ENCODE measurements around the gene ITGA5.

Gene ITGA5

DNA sequence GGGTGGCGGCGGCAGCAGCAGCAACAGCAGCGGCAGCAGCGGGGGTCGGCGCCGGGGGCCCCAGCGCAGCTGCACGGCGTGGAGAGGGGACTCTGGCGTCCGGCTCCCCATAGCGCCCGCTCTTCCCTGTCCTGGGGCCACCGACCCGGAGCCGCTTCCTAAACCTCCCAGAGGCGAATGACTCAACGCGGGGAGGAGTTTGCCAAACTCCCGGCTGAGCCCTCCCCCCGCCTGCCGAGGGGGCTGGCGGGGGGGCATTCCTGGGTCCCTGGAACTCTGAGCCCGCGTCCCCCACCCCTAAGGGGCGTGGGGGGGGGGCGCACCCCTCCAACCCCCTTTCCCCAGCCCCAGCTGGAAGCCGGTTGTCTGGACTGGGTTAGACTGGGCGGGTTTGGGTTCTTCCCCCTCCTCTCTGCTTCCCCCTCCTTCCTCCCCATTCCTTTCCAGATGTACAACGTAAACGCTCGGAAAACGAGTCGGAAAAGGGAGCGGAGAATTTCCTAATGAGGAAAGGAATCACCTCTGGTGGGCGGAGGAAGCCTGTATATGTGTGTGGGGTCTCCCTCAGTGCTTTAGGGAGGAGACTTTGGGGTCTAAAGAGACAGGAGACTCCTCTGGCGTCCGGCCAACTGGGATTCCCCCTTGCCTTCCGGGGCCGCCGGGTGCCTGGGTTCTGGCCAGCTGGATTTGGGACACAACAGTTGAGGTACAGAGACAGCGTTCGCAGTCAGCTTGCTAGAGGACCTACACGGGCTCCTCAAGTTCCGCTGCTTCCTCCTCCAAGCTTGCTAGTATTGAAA, at the start of gene ITGA5:
Gene ITGA5, minus strand, starts transcription at position 179 of the 800 bp plus-strand sequence. Its CDS starts 68 bp downstream, at position 111.
- peak; percentile 27 to 37 for DNase-seq

DNA sequence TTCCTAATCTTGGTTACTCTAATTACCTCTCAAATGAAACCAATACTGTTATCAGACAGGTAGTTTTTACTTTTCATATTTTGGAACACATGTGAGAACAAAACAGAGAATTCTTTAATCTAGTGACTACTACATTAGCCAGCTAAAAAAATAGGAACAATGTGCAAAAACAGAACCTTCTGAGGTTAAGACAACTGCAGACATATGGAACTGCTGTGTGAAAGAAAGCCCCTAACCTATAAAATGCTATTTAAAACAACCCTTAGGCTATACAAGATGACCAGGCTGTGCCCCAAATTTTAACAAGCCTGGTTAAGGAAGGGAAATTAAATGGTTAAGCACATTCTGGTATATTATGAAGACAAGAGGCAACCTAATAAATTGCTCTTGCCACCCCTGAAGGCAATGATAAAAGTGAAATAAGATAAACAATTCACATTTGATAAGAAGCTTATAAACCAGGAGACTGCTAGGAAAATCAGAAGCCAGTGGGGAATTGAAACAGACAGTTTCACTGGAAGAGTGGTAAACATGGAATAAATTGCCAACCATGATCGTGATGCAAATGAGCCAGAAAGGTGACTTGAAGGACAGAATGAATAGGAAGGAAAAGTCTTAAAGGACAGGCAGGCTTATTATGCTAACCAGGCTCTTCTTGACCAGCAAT, 46.9 kb upstream of the ITGA5 start:
- no peak for DNase-seq

GRCh38 chr12:54463484-54463883, 44.4 kb upstream of the ITGA5 start:
- DNase-seq: no peak

GRCh38 chr12:54463034-54463433, 44.0 kb upstream of the ITGA5 start:
- no peak for DNase-seq

DNA sequence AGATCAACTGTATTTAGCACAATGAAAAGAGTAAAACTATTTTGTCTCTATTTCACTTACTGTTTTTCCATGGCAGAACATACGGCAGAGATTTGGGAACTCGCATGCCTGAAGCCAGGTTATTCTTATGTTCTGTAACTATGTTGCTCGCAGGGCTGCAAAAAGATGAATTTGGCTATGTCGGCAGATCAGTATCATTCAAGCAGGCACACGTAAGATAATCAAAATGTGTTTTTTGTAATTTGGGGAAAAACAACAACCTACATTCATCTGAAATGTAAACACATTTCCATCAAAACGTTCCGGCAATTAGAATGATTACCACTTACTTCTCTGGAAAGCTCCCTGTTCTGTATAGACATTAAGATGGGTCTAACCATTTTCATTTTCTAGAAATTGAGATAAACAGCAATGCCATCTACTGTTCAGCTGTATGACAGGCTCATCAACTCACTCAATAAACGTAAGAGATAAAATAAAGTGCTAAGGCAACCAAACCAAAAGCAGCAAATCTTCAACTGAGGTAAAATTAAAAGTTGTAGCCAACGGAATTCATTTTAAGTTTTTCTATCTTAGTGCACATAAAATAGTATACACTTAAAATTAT, 41.4 kb upstream of the ITGA5 start:
- DNase-seq: no peak

DNA sequence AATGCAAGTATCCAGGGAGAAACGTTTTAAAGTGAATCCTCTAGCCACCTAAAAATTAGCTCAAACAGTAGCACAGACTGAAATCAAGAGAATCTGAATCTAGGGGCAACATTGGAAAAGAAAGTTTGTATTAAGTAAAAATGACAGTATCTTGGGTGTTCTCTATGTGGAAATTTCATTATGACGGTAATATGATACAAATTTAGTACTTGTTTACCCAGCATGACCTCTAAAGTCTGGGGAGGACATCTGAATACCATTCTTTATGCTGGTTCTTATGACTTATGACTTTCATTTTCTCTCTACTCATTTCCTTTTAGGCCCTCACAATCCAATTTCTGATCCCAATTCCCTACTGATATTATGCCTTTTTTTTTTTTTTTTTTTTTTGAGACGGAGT, 40.3 kb upstream of the ITGA5 start:
- DNase-seq: no peak

DNA sequence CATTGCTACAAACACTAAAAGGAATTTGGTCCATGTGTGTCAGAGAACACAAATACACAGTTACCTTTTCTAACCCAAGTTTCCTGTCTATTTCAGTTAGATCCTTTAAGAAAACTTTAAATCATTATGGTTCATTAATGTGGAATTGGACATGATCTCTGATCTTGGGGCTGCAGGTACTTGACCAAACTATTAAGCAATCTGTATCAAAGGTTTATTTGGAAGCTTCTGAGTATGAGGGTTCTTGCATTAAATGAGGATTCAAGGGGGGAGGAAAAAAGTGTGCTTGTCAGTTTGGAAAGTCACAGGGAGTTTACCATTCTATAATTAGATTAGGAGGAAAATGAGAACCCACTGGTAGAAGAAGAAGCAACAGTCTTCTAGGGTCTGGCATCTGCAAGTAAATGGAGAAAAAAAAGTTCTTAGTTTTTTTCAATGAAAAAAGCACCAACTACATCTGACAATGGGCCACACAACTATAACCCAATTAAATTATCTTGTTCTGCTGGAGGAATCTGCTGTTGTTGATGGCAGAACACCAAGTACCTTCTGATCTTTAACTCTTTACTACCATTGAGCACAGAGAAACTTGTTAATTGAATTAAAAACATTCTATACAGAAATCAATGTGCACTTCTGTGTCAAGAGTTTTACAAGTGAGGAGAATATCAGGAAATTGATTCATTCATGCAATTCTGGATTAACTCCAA, 36.8 kb upstream of the ITGA5 start:
- no peak for DNase-seq

- no peak for DNase-seq
Measured at GRCh38 chr12:54452628-54453027, 33.6 kb upstream of the ITGA5 start.

DNA sequence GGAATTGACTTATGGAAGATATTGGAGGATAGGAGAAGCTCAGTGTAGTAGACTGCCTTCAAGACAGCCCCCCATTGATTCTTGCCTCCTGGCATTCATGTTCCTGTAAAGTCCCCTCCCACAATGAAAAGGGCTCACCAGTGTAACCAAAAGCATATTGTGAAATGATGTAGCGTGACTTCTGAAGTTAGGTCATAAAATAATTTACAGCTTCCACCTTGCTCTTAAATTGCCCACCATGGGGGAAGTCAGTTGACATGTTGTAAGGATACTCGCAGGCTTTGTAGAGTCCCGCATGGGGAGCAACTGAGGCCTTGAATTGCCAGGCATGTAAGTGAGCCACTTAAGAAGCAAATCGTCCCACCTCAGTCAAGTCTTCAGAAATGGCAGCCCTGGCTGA, 29.3 kb upstream of the ITGA5 start:
- DNase-seq: no peak

DNA sequence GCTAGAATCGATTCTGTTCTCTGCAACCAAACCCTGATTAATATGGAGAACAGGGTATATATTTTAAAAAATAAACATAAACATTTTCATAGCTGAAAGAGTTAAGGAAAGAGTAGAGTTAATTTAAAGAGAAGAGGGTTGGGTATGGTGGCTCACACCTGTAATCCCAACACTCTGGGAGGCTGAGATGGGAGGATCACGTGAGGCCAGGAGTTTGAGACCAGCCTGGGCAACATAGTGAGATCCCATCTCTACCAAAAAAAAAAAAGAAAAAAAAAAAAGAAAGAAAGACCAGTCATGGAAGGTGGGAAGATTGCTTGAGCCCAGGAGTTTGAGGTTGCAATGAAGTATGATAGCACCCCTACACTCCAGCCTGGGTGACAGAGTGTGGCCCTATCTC, 28.9 kb upstream of the ITGA5 start:
- DNase-seq: no peak

DNA sequence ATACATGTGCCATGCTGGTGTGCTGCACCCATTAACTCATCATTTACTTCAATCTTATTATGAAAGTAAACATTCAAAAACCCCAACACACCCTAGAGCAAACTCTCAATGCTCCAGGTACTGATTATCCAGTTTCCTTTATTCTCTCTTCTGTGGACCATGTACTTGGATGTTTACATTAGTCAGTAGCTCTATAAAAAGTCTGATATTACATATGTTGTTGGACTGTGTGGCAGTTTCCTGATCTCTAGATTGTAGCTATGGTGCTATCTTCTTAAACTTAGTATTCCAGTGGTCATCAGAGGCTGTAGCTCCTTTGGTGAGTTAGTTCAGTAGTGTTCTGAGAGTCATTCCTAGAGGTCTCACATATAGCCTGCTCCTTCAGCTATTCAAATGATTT, 25.1 kb upstream of the ITGA5 start:
- no peak for DNase-seq

GRCh38 chr12:54443446-54443845, 24.4 kb upstream of the ITGA5 start:
- no peak for DNase-seq

GRCh38 chr12:54442961-54443360, 23.9 kb upstream of the ITGA5 start:
- no peak for DNase-seq

- DNase-seq: no peak
Measured at GRCh38 chr12:54442099-54442498, 23.0 kb upstream of the ITGA5 start.

DNA sequence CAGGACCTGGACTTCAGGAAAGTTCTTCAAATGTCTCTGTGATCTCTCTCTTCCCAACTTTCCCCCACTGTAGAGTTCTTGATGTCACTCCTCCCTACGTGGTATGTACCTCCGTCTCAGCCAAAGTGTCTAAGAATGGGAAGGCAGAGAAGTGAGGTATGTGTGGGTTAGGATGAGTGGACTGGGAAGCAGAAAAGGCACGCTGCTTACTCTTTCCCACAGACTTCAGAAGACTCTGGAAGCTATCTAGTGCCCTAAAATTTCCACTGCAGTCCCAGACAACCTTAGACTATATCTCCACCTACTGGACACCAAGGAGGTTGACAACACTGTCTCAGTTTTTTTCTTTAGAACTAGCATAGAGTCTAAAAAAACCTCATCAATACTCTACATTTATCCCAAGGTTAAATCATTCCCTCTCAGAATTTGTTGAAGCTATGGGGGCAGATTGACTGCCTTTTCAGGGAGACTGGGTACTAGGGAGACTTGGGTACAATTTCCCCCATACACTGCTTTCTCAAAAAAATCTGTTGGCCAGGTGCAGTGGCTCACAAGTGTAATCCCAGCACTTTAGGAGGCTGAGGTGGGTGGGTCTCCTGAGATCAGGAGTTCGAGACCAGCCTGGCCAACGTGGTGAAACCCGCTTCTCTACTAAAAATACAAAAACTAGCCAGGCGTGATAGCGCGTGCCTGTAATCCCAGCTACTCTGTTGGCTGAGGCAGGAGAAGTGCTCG, 20.6 kb upstream of the ITGA5 start:
- DNase-seq: no peak

DNA sequence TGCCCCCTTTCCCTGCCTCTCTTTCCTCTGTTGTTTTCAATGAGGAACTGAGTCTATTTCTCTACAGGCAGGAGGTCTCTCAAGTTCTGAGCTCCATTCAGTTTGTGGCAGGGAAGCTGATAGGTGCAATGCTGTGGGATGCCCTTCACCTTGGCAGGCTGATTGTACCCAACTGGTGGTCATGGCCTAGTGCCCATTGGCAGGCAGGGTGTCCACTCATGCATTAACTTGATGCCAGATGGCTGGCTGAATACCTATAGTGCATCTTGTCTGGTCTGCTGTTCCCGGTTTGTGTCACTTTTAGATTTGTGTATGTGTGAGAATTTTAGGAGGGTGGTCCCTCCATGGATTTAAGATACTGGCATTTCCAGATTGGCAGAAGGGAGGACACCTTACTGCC, 20.0 kb upstream of the ITGA5 start:
- DNase-seq: no peak

DNA sequence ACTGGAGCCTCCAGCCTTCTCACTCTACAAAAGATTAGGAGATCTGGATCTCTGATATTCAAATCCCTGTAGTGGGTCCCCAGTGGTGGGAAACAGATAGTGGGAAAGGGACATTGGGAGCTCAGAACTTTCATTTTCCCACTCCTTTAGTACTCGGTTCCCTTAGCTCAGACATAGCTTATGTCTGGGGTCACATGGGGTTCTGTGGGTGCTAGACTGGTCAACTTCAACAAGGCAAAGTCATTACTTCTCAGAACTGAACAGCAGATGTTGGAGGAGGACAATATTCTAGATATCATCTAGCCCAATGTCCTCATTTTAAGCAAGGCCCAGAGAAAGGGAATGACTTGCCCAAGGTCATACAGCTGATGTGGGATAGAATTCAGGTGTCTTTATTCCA, 19.5 kb upstream of the ITGA5 start:
- no peak for DNase-seq

DNA sequence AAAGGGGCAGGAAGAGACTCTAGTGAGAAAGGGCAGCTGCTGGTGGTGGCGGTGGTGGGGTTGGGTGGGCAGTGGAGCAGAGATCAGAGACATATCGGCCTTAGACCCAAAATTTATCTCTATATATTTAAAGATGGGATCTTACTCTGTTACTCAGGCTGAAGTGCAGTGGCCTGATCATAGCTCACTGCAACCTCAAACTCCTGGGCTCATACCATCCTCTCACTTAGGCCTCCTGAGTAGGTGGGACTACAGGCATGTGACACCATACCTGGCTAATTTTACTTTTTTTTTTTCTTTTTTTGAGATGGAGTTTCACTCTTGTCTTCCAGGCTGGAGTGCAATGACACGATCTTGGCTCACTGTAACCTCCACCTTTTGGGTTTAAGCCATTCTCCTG, 18.6 kb upstream of the ITGA5 start:
- no peak for DNase-seq

DNA sequence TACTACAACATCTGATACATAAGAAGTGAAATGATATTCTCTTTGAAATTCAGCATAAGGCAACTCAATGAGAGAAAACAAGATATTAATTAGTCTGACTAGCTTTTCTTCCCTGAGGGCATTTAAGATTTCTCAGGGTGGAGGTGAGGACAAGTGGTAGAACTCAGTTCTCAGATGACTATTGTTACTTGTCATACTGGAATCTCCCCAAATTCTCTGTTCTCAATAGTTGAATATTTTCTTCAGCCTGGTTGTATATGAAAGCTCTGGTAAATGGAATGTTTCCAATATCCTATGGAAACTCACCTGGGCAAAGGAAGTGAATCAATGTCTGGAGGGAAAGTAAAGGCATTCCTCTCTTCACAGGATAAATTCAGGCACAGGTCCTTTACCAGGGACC, 18.2 kb upstream of the ITGA5 start:
- no peak for DNase-seq

DNA sequence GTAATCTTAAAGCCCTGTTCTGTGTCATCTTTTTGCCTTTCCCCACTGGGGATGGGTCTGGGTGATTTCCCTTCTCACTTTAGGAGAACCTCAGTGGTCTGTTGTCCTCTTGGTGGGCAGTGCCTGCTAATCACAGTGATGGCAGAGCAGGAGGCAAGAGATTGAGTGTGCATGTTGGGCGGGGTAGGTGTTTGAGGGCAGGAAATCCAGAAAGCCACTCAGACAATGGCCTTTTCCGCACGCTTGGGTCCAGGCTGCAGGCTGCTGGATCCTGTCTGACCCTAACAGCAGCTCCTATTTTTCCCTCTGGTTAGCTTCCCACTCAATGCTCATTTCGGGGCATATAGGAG, 13.7 kb upstream of the ITGA5 start:
- no peak for DNase-seq

DNA sequence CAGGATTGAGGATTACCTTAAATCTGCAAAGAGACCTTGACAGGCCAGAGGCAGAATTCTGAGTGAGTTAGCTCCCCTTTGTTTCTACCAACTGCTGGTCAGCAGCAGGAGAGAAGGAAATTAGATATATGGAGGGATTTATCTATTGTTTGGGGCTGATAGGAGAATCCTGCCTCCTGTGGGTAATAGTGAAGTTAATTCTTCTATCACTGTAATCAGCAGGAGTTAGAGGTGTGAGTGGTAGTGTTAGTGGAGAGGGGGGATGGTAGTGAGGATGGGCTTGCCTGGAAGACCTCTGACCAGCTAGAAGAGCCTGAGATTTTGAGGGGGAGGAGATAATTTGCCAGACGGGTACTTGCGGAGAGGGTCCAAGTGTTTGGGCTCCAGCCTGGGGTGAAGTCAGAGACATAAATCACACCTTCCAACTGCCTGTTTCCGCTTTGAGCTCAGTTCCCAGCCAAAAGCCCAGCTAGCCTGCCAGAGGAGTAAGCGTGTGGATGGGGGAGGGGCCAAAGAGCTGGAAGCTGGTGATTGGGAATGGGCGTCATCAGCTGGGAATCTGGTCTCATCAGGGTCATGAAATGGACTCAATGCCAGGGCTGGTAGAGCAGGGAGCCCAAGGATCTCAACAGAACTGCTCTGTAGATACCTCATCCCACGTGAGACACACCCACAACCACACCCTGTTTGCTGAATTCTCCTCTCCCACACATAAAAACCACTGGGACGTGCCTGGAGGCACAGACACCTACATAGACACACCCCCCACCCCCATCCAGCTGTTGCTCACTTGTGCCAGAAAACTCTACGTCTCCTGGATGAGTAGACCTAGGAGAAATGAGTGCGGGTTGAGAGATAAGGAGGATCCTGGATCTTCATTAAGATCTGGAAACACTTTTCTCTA, 13.1 kb upstream of the ITGA5 start:
- no peak for DNase-seq
